ENCODE measurements around the gene CPNE1. TPM values are rescaled to one million over a fixed set of nuclear protein-coding genes. Genes with fewer than 3 reads are reported as not detected.

CPNE1 gene
- total RNA-seq, 1 experiment from 2014 or later: 217 TPM

DNA sequence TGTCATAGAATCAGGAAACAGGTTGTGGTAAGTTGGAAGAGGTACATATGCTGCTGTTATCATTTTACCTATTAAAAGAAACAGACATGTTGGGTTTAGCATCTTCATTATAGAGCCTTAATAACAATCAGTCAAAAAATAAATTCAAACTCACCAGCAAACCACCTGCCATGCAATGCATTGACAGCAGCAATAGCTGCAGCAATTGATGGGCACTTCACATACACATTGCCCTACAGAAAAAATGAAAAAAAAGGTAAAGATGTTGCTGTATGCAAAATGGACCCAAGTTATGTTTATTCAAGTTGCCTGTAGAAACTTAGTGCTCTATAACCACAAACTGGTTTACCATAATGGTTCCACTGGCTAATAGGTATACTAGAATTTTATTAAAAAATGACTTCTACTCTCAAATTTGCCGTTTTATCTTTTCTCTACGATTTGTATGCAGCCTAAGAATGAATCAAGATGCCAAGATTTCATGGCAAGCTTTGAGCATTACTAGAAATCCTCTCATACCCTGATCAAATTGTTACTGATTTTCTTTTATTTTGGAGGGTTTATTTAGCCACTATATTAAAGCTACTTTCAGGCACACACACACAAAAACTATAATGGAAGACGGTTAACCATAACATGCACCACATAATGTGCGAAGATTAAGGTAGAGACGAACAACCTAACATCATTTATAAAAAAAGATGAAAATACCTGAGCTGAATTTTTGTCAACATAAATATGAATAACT lies 40.0 kb upstream of the CPNE1 start:
- no TSS peak for BruUV-seq (replicated peaks)
- peaks cover 65% of the 10 kb centered on the region for H3K36me3 ChIP-seq (ENCODE audit: control insufficient read depth, insufficient read depth, low read length)
- no peak for TF ChIP-seq SIN3A (IDR thresholded peaks at IDR 0.05; ENCODE audit: borderline replicate concordance, insufficient read depth, low read depth, low read length)
- TF ChIP-seq TCF7L2 (IDR thresholded peaks at IDR 0.05; ENCODE audit: low read depth, low read length): no peak
- TF ChIP-seq POLR2AphosphoS5 (IDR thresholded peaks at IDR 0.05; ENCODE audit: low read depth, low read length): no peak
- no peak for TF ChIP-seq CTCF (IDR thresholded peaks at IDR 0.05)
- TF ChIP-seq, protein P1, sequence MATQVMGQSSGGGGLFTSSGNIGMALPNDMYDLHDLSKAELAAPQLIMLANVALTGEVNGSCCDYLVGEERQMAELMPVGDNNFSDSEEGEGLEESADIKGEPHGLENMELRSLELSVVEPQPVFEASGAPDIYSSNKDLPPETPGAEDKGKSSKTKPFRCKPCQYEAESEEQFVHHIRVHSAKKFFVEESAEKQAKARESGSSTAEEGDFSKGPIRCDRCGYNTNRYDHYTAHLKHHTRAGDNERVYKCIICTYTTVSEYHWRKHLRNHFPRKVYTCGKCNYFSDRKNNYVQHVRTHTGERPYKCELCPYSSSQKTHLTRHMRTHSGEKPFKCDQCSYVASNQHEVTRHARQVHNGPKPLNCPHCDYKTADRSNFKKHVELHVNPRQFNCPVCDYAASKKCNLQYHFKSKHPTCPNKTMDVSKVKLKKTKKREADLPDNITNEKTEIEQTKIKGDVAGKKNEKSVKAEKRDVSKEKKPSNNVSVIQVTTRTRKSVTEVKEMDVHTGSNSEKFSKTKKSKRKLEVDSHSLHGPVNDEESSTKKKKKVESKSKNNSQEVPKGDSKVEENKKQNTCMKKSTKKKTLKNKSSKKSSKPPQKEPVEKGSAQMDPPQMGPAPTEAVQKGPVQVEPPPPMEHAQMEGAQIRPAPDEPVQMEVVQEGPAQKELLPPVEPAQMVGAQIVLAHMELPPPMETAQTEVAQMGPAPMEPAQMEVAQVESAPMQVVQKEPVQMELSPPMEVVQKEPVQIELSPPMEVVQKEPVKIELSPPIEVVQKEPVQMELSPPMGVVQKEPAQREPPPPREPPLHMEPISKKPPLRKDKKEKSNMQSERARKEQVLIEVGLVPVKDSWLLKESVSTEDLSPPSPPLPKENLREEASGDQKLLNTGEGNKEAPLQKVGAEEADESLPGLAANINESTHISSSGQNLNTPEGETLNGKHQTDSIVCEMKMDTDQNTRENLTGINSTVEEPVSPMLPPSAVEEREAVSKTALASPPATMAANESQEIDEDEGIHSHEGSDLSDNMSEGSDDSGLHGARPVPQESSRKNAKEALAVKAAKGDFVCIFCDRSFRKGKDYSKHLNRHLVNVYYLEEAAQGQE (IDR thresholded peaks at IDR 0.05; ENCODE audit: insufficient read depth in 1 of 2, low read depth in 2 of 2, low read length in 1 of 2): no peak
- H3K27ac ChIP-seq (ENCODE audit: low read length): no peak overlapping the region
- intact Hi-C loops (cut with micrococcal nuclease; ENCODE audit: unreplicated experiment) (no loop called here), in situ Hi-C loops (cut with HindIII; ENCODE audit: low pct_unique_long_range_greater_than_20kb, low sequenced_read_pairs) (no loop called here)
- DNase-seq (ENCODE audit: low read depth, low spot score): no peak
- no peak overlapping the region for H3K4me3 ChIP-seq (ENCODE audit: low read depth in 2 of 2, low read length in 2 of 2)
- ATAC-seq: no peak
- ChIA-PET CTCF (interaction anchor here (0.6 kb wide), 1 partner anchor 139 kb away, joined by 4 read pairs; no protein-coding TSS in a partner anchor), POLR2A (no interaction called here)
- peaks cover 11% of the 10 kb centered on the region for H3K4me1 ChIP-seq (ENCODE audit: control insufficient read depth, insufficient read depth, low read length)
- H3K9me3 ChIP-seq (ENCODE audit: control insufficient read depth, insufficient read depth, low read depth, low read length): no peaks in the 10 kb centered on the region
- H3K27me3 ChIP-seq (ENCODE audit: control insufficient read depth, insufficient read depth, low read length): no peaks in the 10 kb centered on the region

DNA sequence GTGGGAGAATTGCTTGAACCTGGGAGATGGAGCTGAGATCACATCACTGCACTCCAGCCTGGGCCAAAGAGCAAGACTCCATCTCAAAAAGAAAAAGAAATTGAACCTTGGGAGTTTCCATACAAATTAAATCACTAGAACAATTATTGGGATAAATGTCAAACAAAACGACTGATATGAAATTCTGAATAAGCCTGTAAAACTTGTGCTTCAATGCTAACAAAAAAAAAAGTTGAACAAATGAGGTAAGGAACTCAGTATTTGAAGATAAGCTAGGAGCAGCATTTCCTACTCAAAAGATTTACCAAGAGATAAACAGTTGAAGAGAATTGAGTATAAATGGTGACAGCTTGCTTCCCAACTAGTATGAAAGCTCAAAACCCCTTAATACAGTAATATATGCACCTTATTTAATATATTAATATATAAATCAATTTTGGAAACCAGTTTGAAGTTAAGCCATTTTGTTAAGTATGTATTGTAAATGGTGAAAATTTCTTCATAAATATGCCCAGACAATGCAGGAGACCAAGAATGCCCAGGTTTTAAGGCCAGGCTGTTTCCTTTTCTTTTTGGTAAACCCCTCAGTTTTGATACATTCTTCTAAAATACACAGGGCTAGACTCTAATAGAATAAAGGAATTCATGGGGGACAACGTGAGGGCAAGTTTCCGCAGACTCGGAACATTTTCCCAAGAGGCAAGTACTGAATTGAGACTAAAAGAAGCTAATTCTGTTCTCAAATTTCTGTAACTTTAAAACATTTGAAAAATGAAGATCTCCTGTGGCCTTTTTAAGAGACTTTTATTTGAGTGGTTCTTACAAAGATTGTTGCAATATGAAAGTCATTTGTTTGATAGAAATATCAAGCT lies 38.4 kb upstream of the CPNE1 start:
- Histone ChIP-seq H3K9me3 (ENCODE audit: control insufficient read depth, insufficient read depth, low read depth, low read length) (no peaks in the 10 kb centered on the region), H3K4me1 (ENCODE audit: control insufficient read depth, insufficient read depth, low read length) (peaks cover 15% of the 10 kb centered on the region), H3K4me3 (ENCODE audit: low read depth in 2 of 2, low read length in 2 of 2) (no peak overlapping the region), H3K27ac (ENCODE audit: low read length) (no peak overlapping the region), H3K27me3 (ENCODE audit: control insufficient read depth, insufficient read depth, low read length) (no peaks in the 10 kb centered on the region), H3K36me3 (ENCODE audit: control insufficient read depth, insufficient read depth, low read length) (peaks cover 49% of the 10 kb centered on the region)
- CTCF ChIA-PET: interaction anchor here (0.5 kb wide), 1 partner anchor 31 kb away, joined by 5 read pairs; no protein-coding TSS in a partner anchor
- intact Hi-C loops (cut with micrococcal nuclease; ENCODE audit: unreplicated experiment) (no loop called here), in situ Hi-C loops (cut with HindIII; ENCODE audit: low pct_unique_long_range_greater_than_20kb, low sequenced_read_pairs) (no loop called here)
- ATAC-seq (no peak), DNase-seq (ENCODE audit: low read depth, low spot score) (no peak)
- POLR2A ChIA-PET: interaction anchor here (0.6 kb wide), 2 partner anchors 16 to 784 kb away, joined by 4 to 7 read pairs; no protein-coding TSS in a partner anchor
- no TSS peak for BruUV-seq (replicated peaks)
- TF ChIP-seq POLR2AphosphoS5 (IDR thresholded peaks at IDR 0.05; ENCODE audit: low read depth, low read length) (peak; percentile 30; the same call in 1 of the 2 replicates), TCF7L2 (IDR thresholded peaks at IDR 0.05; ENCODE audit: low read depth, low read length) (no peak)
